HG03575 (cell line): Measurements from ENCODE around the gene TMEM18.

Source experiments
- ATAC-seq: cut with Tn5 transposase; IDR thresholded peaks from one replicate; pipeline ENCODE4 v1.9.1; 2021; ENCODE audit not compliant: unreplicated experiment, insufficient number of reproducible peaks, low FRiP score; ENCODE audit errors: extremely low read depth

The TMEM18 gene

GRCh38 chr2:641164-641871 lies 35.9 kb downstream of the TMEM18 start:
- ATAC-seq = no peak

- ATAC-seq = no peak
Observed at GRCh38 chr2:639703-640102, 37.5 kb downstream of the TMEM18 start.

GRCh38 chr2:637804-638203 lies 39.4 kb downstream of the TMEM18 start:
- ATAC-seq = no peak

- no peak for ATAC-seq
Observed at GRCh38 chr2:637406-637776, 39.8 kb downstream of the TMEM18 start.

GRCh38 chr2:636641-637405 lies 40.4 kb downstream of the TMEM18 start:
- no peak for ATAC-seq

GRCh38 chr2:635687-636621 lies 41.3 kb downstream of the TMEM18 start:
- no peak for ATAC-seq

GRCh38 chr2:634636-635388 lies 42.4 kb downstream of the TMEM18 start:
- no peak for ATAC-seq

GRCh38 chr2:634041-634440 lies 43.2 kb downstream of the TMEM18 start:
- ATAC-seq = no peak

- no peak for ATAC-seq
Observed at GRCh38 chr2:633371-633770, 43.8 kb downstream of the TMEM18 start.

- ATAC-seq = no peak
Observed at GRCh38 chr2:632471-632870, 44.7 kb downstream of the TMEM18 start.

- no peak for ATAC-seq
Observed at GRCh38 chr2:631741-632140, 45.5 kb downstream of the TMEM18 start.

- ATAC-seq = no peak
Observed at GRCh38 chr2:630451-631320, 46.5 kb downstream of the TMEM18 start.

- ATAC-seq = no peak
Observed at GRCh38 chr2:629961-630360, 47.2 kb downstream of the TMEM18 start.

GRCh38 chr2:628651-629050 lies 48.6 kb downstream of the TMEM18 start:
- no peak for ATAC-seq

- ATAC-seq = no peak
Observed at GRCh38 chr2:627926-628560, 49.2 kb downstream of the TMEM18 start.

- no peak for ATAC-seq
Observed at GRCh38 chr2:627340-627709, 49.9 kb downstream of the TMEM18 start.

GRCh38 chr2:626491-627339 lies 50.5 kb downstream of the TMEM18 start:
- ATAC-seq = no peak
